Pancreas (tissue), 10 donors: ENCODE results near the gene SPAG17. TPM values are rescaled to one million over a fixed set of nuclear protein-coding genes. Genes with fewer than 3 reads are reported as not detected.
A peak's percentile ranks its signal among the peaks of the same experiment; 100 is the strongest.

ENCODE experiments used
- ATAC-seq, 4 donors: fragments of 200-7000 bp; cut with Tn5 transposase; one replicate each; pipeline versions ENCODE4 v1.8.0 to v1.9.1; 2020; ENCODE audit warnings: mild to moderate bottlenecking in 4 of 4, moderate library complexity in 4 of 4
- DNase-seq, 6 donors: peaks; one replicate each; pipeline ENCODE4 v3.0.0-alpha.2; 2020
- FAIRE-seq: peaks from 2 replicates; lab custom pipeline; 2012; peaks lifted over from hg19 to GRCh38; lab: Jason Lieb, UNC
- H3K27ac ChIP-seq, 4 donors: fragments of 200-600 bp; sonication (generic); 1 replicate in 3 of 4; 2 replicates in 1 of 4; pipeline versions ENCODE4 v1.5.0 to v1.8.0; 2020
- H3K27me3 ChIP-seq, 4 donors: fragments of 200-600 bp; one replicate each; pipeline ENCODE4 v1.8.0; 2021
- H3K36me3 ChIP-seq, 3 donors: fragments of 200-600 bp; sonication (generic) in 1 of 3; one replicate each; pipeline versions ENCODE4 v1.5.0 to v1.8.0; 2020 to 2021
- H3K4me1 ChIP-seq, 3 donors: fragments of 200-600 bp; one replicate each; pipeline ENCODE4 v1.8.0; 2021
- H3K4me3 ChIP-seq, 4 donors: fragments of 200-600 bp; sonication (generic) in 2 of 4; one replicate each; pipeline versions ENCODE4 v1.5.0 to v1.8.0; 2020 to 2021
- H3K9me3 ChIP-seq, 4 donors: fragments of 200-600 bp; one replicate each; pipeline ENCODE4 v1.8.0; 2021
- CTCF ChIP-seq, 4 donors: fragments of 200-600 bp; sonication (generic) in 3 of 4; IDR thresholded peaks; one replicate each; pipeline versions ENCODE4 v1.5.0 to v1.8.0; 2021; ENCODE audit warnings: antibody characterized with exemption in 4 of 4
- WGBS, 2 donors: extraction: QIAGEN DNeasy Blood & Tissue Kit; methylation state at CpG; one replicate each; pipeline ENCODE4 v1.1.7; 2013; 5-methylcytosine and 5-hydroxymethylcytosine counted together
- intact Hi-C, 3 donors: fragments of 100-400 bp; cut with DNase I; formaldehyde crosslinking; loops; one replicate each; pipeline versions ENCODE4 v1.11.1 to v1.14.2; 2022
- polyA plus RNA-seq, 2 donors: library from polyadenylated mRNA; stranded (reverse); fragments of 200-250 nt; gene quantifications; one replicate each; pipeline ENCODE4 v1.2.3, GENCODE V29; 2013
- total RNA-seq, 6 donors: library from RNA; stranded (reverse); fragmentation: NEBNext Ultra II Directional in 4 of 6; extraction: Animal tissue kit (Norgen Biotek cat#: 25700) in 4 of 6; gene quantifications; one replicate each; pipeline versions ENCODE4 v1.2.1 to v1.2.4, GENCODE V29; 2021 to 2023
- donor health status: healthy with polysubstance abuse.
- donor health status: DM: no; HTN: no; CAD: no; lungs with moderate emphysema.
- donor health status: DM: no; HTN: no; CAD: no.
- donor health status: control.
- donor health status: control.
- donor health status: Bipolar disorder and iron deficiency.
- donor health status: DM: yes; HTN: yes; CAD: no.
- donor health status: DM: no; HTN: no; CAD: no.
- donor health status: DM: no; HTN: no; CAD: no.
- donor health status: DM: yes; HTN: yes; CAD: no.

SPAG17 gene
- total and polyA plus RNA-seq, 8 donors = 0.61 to 3.5 (median 1.2) TPM

- WGBS, 2 donors = 94 to 99% methylated on average over 2 of the region's 2 CpGs
- no peaks in the 10 kb centered on the region for H3K27me3 ChIP-seq
- intact Hi-C loops = no loop called here
- no peak for TF ChIP-seq CTCF (IDR thresholded peaks at IDR 0.05)
- H3K4me1 ChIP-seq = peaks cover 0 to 3% (median 0%) of the 10 kb centered on the region in 3 donors
- no peak for DNase-seq
- no peak for ATAC-seq
- no peak for FAIRE-seq
- no peaks in the 10 kb centered on the region for H3K9me3 ChIP-seq
- no peaks in the 10 kb centered on the region for H3K36me3 ChIP-seq
- H3K4me3 ChIP-seq = no peak overlapping the region
- H3K27ac ChIP-seq = no peak overlapping the region
Observed at GRCh38 chr1:118090130-118090529, 94.9 kb downstream of the SPAG17 start.

- no peak for ATAC-seq
Observed at GRCh38 chr1:118085365-118085764, 99.7 kb downstream of the SPAG17 start.

GRCh38 chr1:118084400-118084799 lies 100.6 kb downstream of the SPAG17 start:
- DNase-seq = no peak
- Histone ChIP-seq H3K4me3 (no peak overlapping the region), H3K36me3 (no peaks in the 10 kb centered on the region), H3K27ac (no peak overlapping the region), H3K9me3 (no peaks in the 10 kb centered on the region), H3K27me3 (no peaks in the 10 kb centered on the region), H3K4me1 (peaks cover 0 to 3% (median 0%) of the 10 kb centered on the region in 3 donors)
- no peak for ATAC-seq
- 90 to 92% methylated on average over 2 of the region's 2 CpGs for WGBS, 2 donors
- intact Hi-C loops = no loop called here
- no peak for TF ChIP-seq CTCF (IDR thresholded peaks at IDR 0.05)
- no peak for FAIRE-seq

More at GRCh38 chr1:118085365-118085764, 99.7 kb downstream of the SPAG17 start:
- WGBS, 2 donors = 91 to 97% methylated on average over 12 of the region's 12 CpGs
- peaks cover 0 to 3% (median 0%) of the 10 kb centered on the region in 3 donors for H3K4me1 ChIP-seq
- DNase-seq (no peak), FAIRE-seq (no peak)
- H3K9me3 ChIP-seq = no peaks in the 10 kb centered on the region
- no peak overlapping the region for H3K4me3 ChIP-seq
- H3K27ac ChIP-seq = no peak overlapping the region
- no peak for TF ChIP-seq CTCF (IDR thresholded peaks at IDR 0.05)
- intact Hi-C loops = no loop called here
- no peaks in the 10 kb centered on the region for H3K36me3 ChIP-seq
- H3K27me3 ChIP-seq = no peaks in the 10 kb centered on the region

- no peak overlapping the region for H3K4me3 ChIP-seq
- H3K4me1 ChIP-seq = peaks cover 0 to 3% (median 0%) of the 10 kb centered on the region in 3 donors
- no peak for TF ChIP-seq CTCF (IDR thresholded peaks at IDR 0.05)
- FAIRE-seq (no peak), DNase-seq (no peak), ATAC-seq (no peak)
- H3K27ac ChIP-seq = no peak overlapping the region
- intact Hi-C loops = no loop called here
- H3K9me3 ChIP-seq = no peaks in the 10 kb centered on the region
- H3K27me3 ChIP-seq = no peaks in the 10 kb centered on the region
- 98 to 99% methylated on average over 5 of the region's 5 CpGs for WGBS, 2 donors
- no peaks in the 10 kb centered on the region for H3K36me3 ChIP-seq
Observed at GRCh38 chr1:118082984-118083383, 102.0 kb downstream of the SPAG17 start.

- DNase-seq (no peak), ATAC-seq (peak in 1 of 4 donors; percentile 57), FAIRE-seq (no peak)
- intact Hi-C loops = no loop called here
- no peaks in the 10 kb centered on the region for H3K9me3 ChIP-seq
- no peak overlapping the region for H3K4me3 ChIP-seq
- TF ChIP-seq CTCF (IDR thresholded peaks at IDR 0.05) = no peak
- no peaks in the 10 kb centered on the region for H3K36me3 ChIP-seq
- H3K4me1 ChIP-seq = peaks cover 0 to 3% (median 0%) of the 10 kb centered on the region in 3 donors
- 28 to 46% methylated on average over 3 of the region's 3 CpGs for WGBS, 2 donors
- H3K27me3 ChIP-seq = no peaks in the 10 kb centered on the region
- H3K27ac ChIP-seq = no peak overlapping the region
Observed at GRCh38 chr1:118081387-118081786, 103.6 kb downstream of the SPAG17 start.
